Activated naive CD4-positive, alpha-beta T cell treated with anti-CD3 and anti-CD28 coated beads, Interleukin-2, amount 10 ng/mL, durations not matched to agents 7 days and 5 days (primary cell): ENCODE measurements around the gene SCUBE1.
A peak's percentile ranks its signal among the peaks of the same experiment; 100 is the strongest.

Experiments
- CTCF ChIA-PET: fragments of 350-600 bp; sonication (Branson Sonifier 250); formaldehyde crosslinking; loops from one replicate; lab custom pipeline; 2021; ENCODE audit warnings: antibody characterized with exemption; lab: Charles Lee
- DNase-seq: peaks from one replicate; pipeline ENCODE4 v3.0.0-alpha.2; 2020
- H3K27ac Mint-ChIP-seq: one replicate; pipeline ENCODE4 v1.8.0; 2021; ENCODE audit warnings: mild to moderate bottlenecking, moderate library complexity, mixed read lengths
- H3K27me3 Mint-ChIP-seq: one replicate; pipeline ENCODE4 v1.8.0; 2021; ENCODE audit warnings: mild to moderate bottlenecking, mixed read lengths
- H3K36me3 Mint-ChIP-seq: one replicate; pipeline ENCODE4 v1.8.0; 2021; ENCODE audit warnings: mixed read lengths
- H3K4me1 Mint-ChIP-seq: one replicate; pipeline ENCODE4 v1.8.0; 2021; ENCODE audit warnings: mixed read lengths
- H3K4me3 Mint-ChIP-seq: one replicate; pipeline ENCODE4 v1.8.0; 2021; ENCODE audit warnings: mild to moderate bottlenecking, moderate library complexity, mixed read lengths
- H3K9me3 Mint-ChIP-seq: one replicate; pipeline ENCODE4 v1.8.0; 2021; ENCODE audit warnings: mixed read lengths

Gene SCUBE1

DNA sequence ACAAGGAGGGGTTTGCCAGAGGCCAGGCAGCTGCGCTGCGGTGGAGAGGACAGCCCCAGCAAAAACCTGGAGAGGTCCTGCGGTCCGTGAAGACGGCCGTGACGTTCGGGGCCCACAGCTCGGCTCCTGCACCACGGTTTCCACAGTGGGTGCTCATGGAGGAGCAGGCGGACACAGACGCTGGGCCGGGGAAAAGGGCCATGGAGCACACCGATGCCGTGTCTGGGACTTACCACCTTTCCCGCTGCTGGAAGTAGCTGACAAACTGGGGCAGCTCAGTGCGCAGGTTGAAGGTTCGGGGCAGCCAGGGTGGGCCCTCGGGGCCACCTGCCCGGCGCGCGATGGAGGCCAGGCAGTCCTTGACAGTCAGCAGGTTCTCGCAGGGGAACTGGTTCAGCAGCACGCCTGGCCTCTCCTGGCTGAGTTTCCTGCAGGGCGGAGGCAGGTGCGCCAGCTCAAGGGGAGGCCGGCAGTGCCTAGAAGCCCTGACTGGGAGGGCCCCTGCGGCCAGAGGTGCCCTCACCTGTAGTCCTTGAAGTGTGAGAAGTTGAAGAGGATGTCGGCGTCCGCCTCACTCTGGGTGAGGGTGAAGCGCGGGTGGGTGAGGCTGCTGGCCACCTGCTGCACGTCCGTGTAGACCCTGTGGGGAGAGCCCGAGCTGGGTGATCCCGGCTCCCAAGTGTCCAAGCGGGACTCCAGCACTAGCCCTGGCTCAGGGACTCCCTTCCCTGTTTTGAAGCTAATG is 169.0 kb downstream of the SCUBE1 start:
- CTCF ChIA-PET = no interaction called here
- H3K4me1 Mint-ChIP-seq = peaks cover 7% of the 10 kb centered on the region
- no peak overlapping the region for H3K4me3 Mint-ChIP-seq
- no peaks in the 10 kb centered on the region for H3K27me3 Mint-ChIP-seq
- DNase-seq = no peak
- H3K9me3 Mint-ChIP-seq = no peaks in the 10 kb centered on the region
- no peak overlapping the region for H3K27ac Mint-ChIP-seq
- peaks cover 24% of the 10 kb centered on the region for H3K36me3 Mint-ChIP-seq

DNA sequence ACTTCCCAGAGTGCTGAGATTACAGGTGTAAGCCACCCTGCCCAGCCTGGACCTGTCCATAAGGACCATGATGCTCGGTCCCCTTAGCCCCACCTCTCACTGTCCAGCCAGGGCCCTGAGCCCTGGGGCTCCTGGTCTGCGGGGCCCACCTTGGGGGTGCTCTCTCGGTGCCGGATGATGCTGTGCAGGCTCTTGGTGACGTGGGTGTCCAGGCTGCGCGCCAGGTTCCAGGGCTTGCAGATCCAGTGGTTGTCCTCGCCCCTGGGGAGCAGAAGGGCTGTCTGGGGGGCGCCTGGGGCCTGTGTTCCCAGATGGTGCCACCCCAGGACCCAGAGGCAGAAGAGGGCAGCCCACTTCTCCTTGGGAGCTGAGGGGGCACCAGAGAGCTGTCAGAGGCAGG is 169.6 kb downstream of the SCUBE1 start:
- Mint-ChIP-seq H3K4me3 (no peak overlapping the region), H3K9me3 (no peaks in the 10 kb centered on the region), H3K4me1 (peaks cover 7% of the 10 kb centered on the region), H3K36me3 (peaks cover 18% of the 10 kb centered on the region), H3K27ac (no peak overlapping the region), H3K27me3 (no peaks in the 10 kb centered on the region)
- no peak for DNase-seq
- CTCF ChIA-PET = no interaction called here

DNA sequence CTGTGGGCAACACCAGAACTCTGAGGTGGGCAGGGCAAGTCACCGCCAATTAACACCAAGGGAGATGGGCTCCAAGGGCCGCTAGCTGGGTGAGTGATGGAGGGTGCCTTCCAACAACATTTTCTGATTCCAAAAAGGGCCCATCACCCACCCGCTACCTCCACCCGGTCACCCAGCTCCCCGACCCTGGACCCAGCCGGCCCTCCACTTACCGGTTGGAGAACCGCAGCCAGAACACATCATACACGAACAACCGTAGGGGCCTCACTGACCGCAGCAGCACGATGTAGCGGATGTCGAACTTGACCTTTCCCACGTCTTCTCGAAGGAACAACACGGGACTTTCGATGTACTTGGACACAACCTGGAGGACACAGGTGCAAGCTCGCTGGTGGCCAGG is 171.0 kb downstream of the SCUBE1 start:
- Mint-ChIP-seq H3K27me3 (no peaks in the 10 kb centered on the region), H3K4me1 (peaks cover 7% of the 10 kb centered on the region), H3K27ac (no peak overlapping the region), H3K4me3 (no peak overlapping the region), H3K36me3 (peaks cover 14% of the 10 kb centered on the region), H3K9me3 (no peaks in the 10 kb centered on the region)
- no peak for DNase-seq
- CTCF ChIA-PET = no interaction called here

DNA sequence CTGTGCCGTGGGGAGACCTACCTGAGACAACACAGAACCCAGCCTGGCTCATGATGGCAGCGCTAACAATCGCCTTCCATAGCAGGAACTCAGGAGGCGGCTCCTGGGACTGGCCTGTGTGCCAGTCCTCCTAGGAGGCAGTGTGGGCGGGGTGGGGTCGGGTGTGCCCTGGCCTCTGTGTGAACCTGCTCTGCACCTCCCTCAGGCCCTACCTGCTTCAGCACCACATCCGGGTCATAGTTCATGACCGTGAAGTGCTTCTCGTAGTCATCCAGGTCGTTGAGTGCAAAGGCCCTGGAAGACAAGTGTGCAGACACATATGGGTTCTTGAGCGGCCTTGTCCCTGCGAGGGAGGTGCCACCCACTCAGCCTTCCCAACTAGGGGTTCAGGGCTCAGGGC is 171.6 kb downstream of the SCUBE1 start:
- no peaks in the 10 kb centered on the region for H3K9me3 Mint-ChIP-seq
- H3K4me1 Mint-ChIP-seq = peaks cover 7% of the 10 kb centered on the region
- no peak overlapping the region for H3K4me3 Mint-ChIP-seq
- no peak overlapping the region for H3K27ac Mint-ChIP-seq
- CTCF ChIA-PET = no interaction called here
- DNase-seq = no peak
- peaks cover 14% of the 10 kb centered on the region for H3K36me3 Mint-ChIP-seq
- no peaks in the 10 kb centered on the region for H3K27me3 Mint-ChIP-seq

DNA sequence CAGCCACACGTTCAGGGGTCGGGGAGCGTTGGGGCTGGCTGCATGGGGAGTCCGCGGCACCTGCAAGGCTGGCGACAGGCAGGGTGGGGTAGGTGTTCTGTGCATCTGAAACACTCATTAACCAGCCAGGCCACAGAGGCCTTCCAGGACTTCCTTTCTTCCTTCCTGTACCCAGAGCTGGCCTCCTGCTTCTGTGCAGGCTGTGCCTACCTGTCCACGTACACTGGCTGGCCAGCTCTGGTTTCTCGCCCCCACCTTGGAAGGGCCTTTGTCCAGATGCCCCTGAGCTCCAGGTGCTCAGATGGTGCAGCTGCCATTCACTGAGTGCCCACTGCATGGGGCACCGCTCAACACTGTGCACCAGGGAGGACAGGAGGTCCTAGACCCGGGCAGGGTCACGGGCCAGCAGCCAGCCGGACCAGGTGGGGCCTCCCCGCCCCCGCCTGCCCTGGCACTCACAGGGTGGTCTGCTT is 172.1 kb downstream of the SCUBE1 start:
- peaks cover 14% of the 10 kb centered on the region for H3K36me3 Mint-ChIP-seq
- H3K9me3 Mint-ChIP-seq = no peaks in the 10 kb centered on the region
- CTCF ChIA-PET = no interaction called here
- DNase-seq = no peak
- H3K27me3 Mint-ChIP-seq = no peaks in the 10 kb centered on the region
- H3K4me1 Mint-ChIP-seq = peaks cover 7% of the 10 kb centered on the region
- no peak overlapping the region for H3K27ac Mint-ChIP-seq
- no peak overlapping the region for H3K4me3 Mint-ChIP-seq

DNA sequence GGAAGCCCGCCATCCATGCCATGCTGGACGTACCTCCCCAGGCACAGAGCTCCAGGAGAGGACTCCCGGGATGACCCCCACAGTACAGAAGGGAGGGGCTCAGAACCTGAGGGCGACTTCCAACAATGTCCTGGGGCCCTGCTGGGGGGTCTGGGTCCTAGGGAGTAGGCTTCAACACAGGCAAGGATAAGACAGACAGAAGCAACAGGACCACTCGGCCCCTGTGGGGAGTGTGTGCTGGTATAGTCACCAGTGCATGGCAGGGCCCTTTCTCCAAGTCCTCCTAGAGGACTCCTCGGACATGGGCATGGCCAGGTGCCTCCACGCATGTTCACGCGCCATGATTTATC is 173.1 kb downstream of the SCUBE1 start:
- Mint-ChIP-seq H3K4me3 (no peak overlapping the region), H3K9me3 (no peaks in the 10 kb centered on the region), H3K27me3 (no peaks in the 10 kb centered on the region), H3K36me3 (peaks cover 12% of the 10 kb centered on the region), H3K27ac (peak overlapping the region; percentile 45), H3K4me1 (peaks cover 7% of the 10 kb centered on the region)
- CTCF ChIA-PET = no interaction called here
- no peak for DNase-seq

DNA sequence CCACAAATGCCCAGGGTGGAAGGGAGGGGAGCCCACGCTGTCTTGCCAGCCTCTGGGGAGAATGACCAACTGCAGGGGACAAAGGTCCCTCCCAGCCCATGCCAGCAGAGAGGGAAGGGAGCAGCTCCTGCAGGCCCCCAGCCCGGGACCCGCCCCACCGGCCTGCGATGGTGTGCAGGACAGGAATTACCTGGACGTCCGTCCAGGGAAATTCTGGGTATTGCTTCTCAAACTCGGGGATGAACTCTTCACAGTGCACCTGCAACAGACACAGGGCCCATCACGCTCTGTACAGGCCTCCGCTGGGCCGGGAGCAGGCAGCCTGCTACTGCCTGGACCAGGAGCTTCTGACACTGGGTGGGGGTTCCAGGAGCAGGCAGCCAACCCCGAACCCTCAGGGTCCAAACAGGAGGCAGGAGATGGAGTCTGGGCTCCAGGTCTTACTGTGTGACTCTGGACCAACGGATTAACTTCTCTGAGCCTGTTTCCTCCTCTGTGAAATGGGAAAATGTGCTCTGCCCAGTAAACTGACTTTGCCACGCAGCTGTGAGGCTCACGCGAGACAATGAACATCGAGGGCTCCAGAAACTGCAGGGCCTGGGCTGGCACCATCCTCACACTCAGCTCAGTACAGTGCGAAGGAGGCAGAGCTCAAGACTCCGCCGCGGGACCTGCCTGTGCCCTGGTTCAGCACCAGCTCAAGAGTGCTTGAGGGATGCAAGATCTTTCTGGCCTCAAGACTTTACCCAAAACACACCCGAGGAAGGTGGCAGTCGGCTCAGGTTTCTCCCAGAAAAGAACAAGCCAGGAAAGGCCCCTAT is 173.7 kb downstream of the SCUBE1 start:
- CTCF ChIA-PET = no interaction called here
- Mint-ChIP-seq H3K4me1 (peaks cover 7% of the 10 kb centered on the region), H3K27me3 (no peaks in the 10 kb centered on the region), H3K36me3 (peaks cover 12% of the 10 kb centered on the region), H3K4me3 (no peak overlapping the region), H3K9me3 (no peaks in the 10 kb centered on the region), H3K27ac (peak overlapping the region; percentile 14)
- DNase-seq = no peak

DNA sequence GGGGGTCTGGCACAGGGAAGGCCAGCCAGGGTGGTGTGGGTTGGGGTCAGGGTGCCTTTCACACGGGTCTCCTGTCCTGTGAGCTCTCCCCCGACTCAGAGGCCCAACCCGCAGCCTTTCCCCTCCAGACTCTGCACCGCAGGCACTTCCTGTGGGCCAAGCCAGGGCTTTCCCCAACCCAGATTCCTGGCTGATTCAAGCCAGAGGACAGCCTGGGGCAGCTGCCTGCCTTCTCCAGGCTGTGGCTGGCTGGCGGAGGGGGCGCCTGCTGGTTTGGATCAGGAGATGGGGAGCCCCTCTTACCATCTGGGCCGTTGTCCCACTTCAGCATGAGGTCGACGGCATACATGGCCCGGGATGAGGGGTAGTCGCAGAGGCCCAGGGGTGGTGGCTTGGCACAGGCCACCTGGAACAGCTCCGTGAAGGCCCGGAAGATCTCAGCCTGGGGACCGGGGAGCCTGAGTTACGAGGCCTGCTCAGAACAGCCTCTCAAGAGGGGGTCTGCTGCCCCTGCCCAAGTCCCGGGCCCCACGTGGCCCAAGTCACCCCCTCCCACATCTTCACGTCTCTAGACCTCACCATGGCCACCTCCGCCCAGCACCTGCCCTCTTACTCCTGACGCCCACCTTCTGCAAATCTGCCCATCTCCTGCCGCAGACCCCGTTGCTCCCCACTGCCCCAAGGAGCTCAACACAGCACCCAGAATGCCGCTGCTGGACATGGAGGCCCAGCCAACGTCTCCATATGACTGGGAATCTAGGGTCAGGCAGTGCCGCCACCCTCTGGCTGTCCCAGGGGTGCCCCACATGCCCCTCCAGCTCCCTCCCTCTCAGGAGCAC is 174.5 kb downstream of the SCUBE1 start:
- no peak overlapping the region for H3K4me3 Mint-ChIP-seq
- H3K27me3 Mint-ChIP-seq = no peaks in the 10 kb centered on the region
- CTCF ChIA-PET = no interaction called here
- no peaks in the 10 kb centered on the region for H3K9me3 Mint-ChIP-seq
- peaks cover 18% of the 10 kb centered on the region for H3K36me3 Mint-ChIP-seq
- H3K4me1 Mint-ChIP-seq = peaks cover 7% of the 10 kb centered on the region
- H3K27ac Mint-ChIP-seq = no peak overlapping the region
- DNase-seq = no peak

DNA sequence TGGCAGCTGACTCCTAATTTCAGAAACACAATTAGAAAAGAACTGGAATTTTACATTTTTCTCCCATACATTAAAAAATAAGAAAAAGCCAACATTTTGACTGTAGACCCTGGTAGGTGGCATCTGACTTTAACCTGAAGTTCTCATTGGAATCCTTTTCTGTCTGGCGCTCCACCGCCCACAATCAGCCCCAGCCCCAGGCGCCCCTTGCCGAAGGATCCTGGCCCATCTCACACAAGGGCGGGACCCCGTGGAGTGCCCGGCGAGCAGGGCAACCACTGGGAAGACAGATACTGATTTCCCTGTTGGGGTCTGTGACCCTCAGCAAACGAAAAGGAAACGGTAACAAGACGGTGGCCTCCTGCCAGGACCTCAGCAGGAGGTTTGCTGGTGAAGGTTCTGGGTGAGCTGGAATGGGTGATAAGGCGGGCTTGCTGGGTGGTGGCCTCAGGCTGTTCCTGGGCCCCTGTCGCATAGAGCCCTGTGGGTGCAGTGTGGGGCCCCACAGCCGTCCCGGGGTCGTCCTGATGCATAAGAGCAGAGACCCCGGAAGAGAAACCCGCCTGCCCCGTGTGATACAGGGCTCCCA is 176.1 kb downstream of the SCUBE1 start:
- Mint-ChIP-seq H3K4me1 (peaks cover 7% of the 10 kb centered on the region), H3K36me3 (peaks cover 11% of the 10 kb centered on the region)

DNA sequence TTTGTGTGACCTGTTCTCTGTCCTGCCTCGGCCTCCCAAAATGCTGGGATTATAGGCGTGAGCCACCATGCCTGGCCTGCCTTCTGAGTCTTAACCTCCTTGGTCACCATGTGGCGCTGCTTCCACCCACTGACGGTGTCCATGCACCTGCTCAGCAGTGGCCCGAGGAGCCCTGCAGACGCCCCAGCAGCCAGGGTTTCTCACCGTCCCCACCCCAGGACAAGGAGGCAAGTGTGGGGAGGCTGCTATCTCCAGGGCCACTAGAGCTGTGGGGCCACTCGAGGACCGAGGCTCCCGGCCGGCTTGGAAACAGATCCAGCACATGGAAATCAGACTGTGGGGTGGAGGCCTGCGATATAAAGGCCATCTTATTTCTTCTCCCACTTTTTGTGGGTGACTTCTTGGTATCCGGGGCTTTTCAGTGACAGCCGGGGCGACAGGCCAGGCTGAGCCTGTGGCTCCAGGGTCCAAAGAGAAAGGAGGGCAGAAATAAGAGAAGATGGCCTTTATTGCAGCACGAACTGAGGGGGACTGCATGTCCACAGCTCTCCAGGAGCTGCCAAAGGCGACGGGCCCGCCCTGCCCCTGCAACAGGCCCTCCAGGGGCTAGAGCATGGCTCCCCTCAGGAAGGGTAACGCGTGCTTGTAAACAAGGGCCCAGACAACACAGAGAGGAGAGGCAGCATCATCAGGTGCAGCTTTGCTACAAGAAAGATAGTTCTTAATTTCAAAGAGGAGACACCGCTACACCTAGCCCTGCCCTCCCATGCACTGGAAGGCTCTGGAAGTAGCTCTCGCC is 176.8 kb downstream of the SCUBE1 start:
- no peak for DNase-seq
- Mint-ChIP-seq H3K27ac (no peak overlapping the region), H3K4me1 (peaks cover 7% of the 10 kb centered on the region), H3K9me3 (no peaks in the 10 kb centered on the region), H3K36me3 (peaks cover 11% of the 10 kb centered on the region), H3K4me3 (no peak overlapping the region), H3K27me3 (no peaks in the 10 kb centered on the region)
- CTCF ChIA-PET = no interaction called here

More for the DNA sequence above, 176.1 kb downstream of the SCUBE1 start:
- CTCF ChIA-PET = no interaction called here
- Mint-ChIP-seq H3K27me3 (no peaks in the 10 kb centered on the region), H3K9me3 (no peaks in the 10 kb centered on the region), H3K4me3 (no peak overlapping the region), H3K27ac (no peak overlapping the region)
- DNase-seq = no peak

DNA sequence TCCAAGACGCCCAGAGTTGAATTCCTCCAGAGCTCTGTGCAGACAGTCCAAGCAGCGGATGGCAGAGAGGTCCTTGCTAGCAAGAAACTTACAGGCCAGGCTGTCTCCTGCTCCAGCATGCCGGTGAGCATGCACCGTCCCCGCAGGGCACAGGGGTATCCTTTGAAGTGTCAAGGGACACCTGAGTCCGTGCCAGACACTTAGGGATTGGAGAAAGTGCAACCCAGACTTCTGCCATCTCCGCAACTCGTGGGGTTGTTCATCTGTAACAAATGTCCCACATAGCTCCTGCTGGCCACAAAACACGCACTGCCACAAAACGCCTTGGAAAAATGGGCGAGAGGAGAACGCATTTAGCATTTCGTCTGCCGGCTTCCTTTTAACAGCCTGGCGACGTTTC is 178.5 kb downstream of the SCUBE1 start:
- no peak overlapping the region for H3K4me3 Mint-ChIP-seq
- peaks cover 10% of the 10 kb centered on the region for H3K36me3 Mint-ChIP-seq
- no peaks in the 10 kb centered on the region for H3K27me3 Mint-ChIP-seq
- H3K27ac Mint-ChIP-seq = no peak overlapping the region
- no peaks in the 10 kb centered on the region for H3K9me3 Mint-ChIP-seq
- H3K4me1 Mint-ChIP-seq = no peaks in the 10 kb centered on the region
- CTCF ChIA-PET = no interaction called here
- no peak for DNase-seq

DNA sequence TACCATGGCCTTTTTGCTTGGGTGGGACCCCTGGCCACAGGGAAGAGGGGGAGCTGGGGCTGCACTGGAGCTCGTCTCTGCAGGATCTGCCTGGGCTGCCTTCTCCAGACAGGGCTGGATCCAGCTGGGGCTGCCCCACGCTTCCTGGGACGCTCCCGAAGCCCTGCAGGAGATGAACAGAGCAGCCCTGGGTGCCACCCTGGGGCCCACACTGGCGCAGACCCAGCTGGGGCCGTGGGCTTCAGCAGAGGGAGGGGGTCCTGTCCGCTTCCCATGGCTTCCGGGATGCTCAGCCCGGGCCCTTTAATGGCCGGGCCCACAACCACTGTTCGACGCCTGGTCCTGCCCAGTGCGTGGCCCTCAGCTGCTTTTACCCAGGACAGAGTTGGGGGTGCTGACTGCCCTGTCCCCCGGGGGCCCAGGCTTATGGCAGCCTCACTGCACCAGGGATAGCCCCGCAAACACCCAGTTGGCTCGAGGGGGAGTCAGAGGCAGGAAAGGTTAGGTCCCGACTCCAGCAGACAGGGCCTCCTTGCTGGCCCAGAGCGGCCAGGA is 179.9 kb downstream of the SCUBE1 start:
- H3K9me3 Mint-ChIP-seq = no peaks in the 10 kb centered on the region
- no peaks in the 10 kb centered on the region for H3K27me3 Mint-ChIP-seq
- H3K27ac Mint-ChIP-seq = no peak overlapping the region
- H3K4me3 Mint-ChIP-seq = no peak overlapping the region
- CTCF ChIA-PET = no interaction called here
- H3K36me3 Mint-ChIP-seq = peaks cover 10% of the 10 kb centered on the region
- no peak for DNase-seq
- H3K4me1 Mint-ChIP-seq = no peaks in the 10 kb centered on the region

DNA sequence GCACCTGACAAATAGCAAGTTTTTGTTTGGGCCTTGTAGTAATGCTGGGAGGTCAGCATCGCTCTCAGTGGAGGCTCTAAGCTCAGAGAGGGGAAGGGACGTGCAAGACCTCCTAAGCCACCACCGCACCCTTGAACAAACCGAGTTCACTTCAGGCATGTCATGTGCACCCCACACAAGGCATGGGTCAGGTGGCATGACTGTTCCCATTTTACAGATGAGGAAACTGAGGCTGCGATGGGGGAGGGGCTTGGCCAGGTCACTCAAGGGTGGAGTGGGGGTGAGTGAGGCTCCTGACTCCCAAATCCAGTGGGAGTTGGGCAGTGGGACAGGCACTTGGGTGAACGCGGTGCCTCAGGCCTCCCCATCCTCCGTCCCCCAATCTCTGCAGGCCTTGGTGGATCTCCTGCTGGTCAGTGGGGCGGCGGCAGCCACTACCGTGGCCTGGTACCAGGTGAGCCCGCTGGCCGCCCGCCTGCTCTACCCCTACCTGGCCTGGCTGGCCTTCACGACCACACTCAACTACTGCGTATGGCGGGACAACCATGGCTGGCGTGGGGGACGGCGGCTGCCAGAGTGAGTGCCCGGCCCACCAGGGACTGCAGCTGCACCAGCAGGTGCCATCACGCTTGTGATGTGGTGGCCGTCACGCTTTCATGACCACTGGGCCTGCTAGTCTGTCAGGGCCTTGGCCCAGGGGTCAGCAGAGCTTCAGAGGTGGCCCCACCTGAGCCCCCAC is 180.6 kb downstream of the SCUBE1 start:
- no peak overlapping the region for H3K27ac Mint-ChIP-seq
- DNase-seq = no peak
- no peak overlapping the region for H3K4me3 Mint-ChIP-seq
- H3K27me3 Mint-ChIP-seq = no peaks in the 10 kb centered on the region
- H3K9me3 Mint-ChIP-seq = no peaks in the 10 kb centered on the region
- no peaks in the 10 kb centered on the region for H3K4me1 Mint-ChIP-seq
- H3K36me3 Mint-ChIP-seq = peaks cover 10% of the 10 kb centered on the region
- CTCF ChIA-PET = no interaction called here
